GM23338 (cell line): ENCODE data around the gene PLPP6.

Experiments
- CREB1 ChIP-seq: fragments of 250-450 bp; sonication (Bioruptor Pico); IDR thresholded peaks from 2 replicates; pipeline ENCODE4 v1.5.0; 2020; ENCODE audit warnings: low read depth, mild to moderate bottlenecking, moderate library complexity
- ETS1 ChIP-seq: IDR thresholded peaks from 2 replicates; pipeline ENCODE4 v1.6.1; 2016; ENCODE audit warnings: antibody characterized with exemption
- EZH2 ChIP-seq: fragments of 200-600 bp; sonication (generic); IDR thresholded peaks from one replicate; pipeline ENCODE4 v1.8.0; 2017; ENCODE audit warnings: antibody characterized with exemption, mild to moderate bottlenecking, low read depth; ENCODE audit not compliant: unreplicated experiment
- EZH2phosphoT487 ChIP-seq: fragments of 200-600 bp; sonication (generic); IDR thresholded peaks from one replicate; pipeline ENCODE4 v1.8.1; 2018; ENCODE audit warnings: antibody characterized with exemption; ENCODE audit not compliant: unreplicated experiment
- JUNB ChIP-seq: IDR thresholded peaks from one replicate; pipeline ENCODE4 v1.6.1; 2016; ENCODE audit warnings: antibody characterized with exemption; ENCODE audit not compliant: unreplicated experiment
- NANOG ChIP-seq: IDR thresholded peaks from 2 replicates; pipeline ENCODE4 v1.6.1; 2016; ENCODE audit warnings: antibody characterized with exemption, borderline replicate concordance
- POLR2AphosphoS5 ChIP-seq: IDR thresholded peaks from 2 replicates; pipeline ENCODE4 v1.6.1; 2016; ENCODE audit warnings: antibody characterized with exemption, low read depth
- REST ChIP-seq: IDR thresholded peaks from one replicate; pipeline ENCODE4 v1.6.1; 2018; ENCODE audit warnings: antibody characterized with exemption; ENCODE audit not compliant: unreplicated experiment
- STAT1 ChIP-seq: IDR thresholded peaks from one replicate; pipeline ENCODE4 v1.6.1; 2016; ENCODE audit warnings: antibody characterized with exemption; ENCODE audit not compliant: unreplicated experiment
- ZNF114 ChIP-seq: fragments of 250-450 bp; sonication (Bioruptor Pico); IDR thresholded peaks from 2 replicates; pipeline ENCODE4 v1.5.0; 2020; ENCODE audit warnings: mild to moderate bottlenecking, moderate library complexity
- ZNF331 ChIP-seq: fragments of 250-450 bp; sonication (Bioruptor Pico); IDR thresholded peaks from 2 replicates; pipeline ENCODE4 v1.5.0; 2020; ENCODE audit warnings: low read depth, mild to moderate bottlenecking, moderate library complexity
- TF ChIP-seq, protein P1 (sequence below), 2 experiments: fragments of 200-600 bp in 1 of 2; sonication (generic) in 1 of 2; conservative IDR thresholded peaks; 2 replicates each; pipeline versions ENCODE4 v1.5.1 to v1.6.1; 2016 to 2017; ENCODE audit warnings: antibody characterized with exemption in 2 of 2, low read depth in 2 of 2, mild to moderate bottlenecking in 2 of 2, moderate library complexity in 1 of 2
- TF ChIP-seq, protein P2 (sequence below): fragments of 250-450 bp; sonication (Bioruptor Pico); IDR thresholded peaks from 2 replicates; pipeline ENCODE4 v1.5.0; 2020; ENCODE audit warnings: mild to moderate bottlenecking, moderate library complexity

DNA sequence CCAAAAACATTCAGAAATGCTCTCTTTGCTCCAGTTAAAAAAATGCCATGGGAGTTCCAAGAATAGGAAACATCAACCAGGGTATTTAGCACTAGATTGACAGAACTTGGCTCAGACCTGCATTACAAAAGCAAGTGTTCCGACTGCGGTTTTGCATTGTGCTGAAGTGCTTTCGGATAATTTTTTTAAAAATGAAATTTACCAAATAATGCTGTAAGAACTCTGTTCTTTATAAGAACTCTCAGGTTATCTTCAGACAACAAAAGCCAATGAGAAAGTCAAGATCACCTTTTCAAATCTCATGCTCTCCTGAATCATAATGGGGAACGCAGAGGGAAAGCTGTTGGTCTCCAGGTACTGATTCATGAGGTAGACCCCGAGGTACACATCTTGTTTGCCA lies 483 bp upstream of the PLPP6 start:
- TF ChIP-seq, protein P1, sequence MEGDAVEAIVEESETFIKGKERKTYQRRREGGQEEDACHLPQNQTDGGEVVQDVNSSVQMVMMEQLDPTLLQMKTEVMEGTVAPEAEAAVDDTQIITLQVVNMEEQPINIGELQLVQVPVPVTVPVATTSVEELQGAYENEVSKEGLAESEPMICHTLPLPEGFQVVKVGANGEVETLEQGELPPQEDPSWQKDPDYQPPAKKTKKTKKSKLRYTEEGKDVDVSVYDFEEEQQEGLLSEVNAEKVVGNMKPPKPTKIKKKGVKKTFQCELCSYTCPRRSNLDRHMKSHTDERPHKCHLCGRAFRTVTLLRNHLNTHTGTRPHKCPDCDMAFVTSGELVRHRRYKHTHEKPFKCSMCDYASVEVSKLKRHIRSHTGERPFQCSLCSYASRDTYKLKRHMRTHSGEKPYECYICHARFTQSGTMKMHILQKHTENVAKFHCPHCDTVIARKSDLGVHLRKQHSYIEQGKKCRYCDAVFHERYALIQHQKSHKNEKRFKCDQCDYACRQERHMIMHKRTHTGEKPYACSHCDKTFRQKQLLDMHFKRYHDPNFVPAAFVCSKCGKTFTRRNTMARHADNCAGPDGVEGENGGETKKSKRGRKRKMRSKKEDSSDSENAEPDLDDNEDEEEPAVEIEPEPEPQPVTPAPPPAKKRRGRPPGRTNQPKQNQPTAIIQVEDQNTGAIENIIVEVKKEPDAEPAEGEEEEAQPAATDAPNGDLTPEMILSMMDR (conservative IDR thresholded peaks at IDR 0.05; ENCODE audit: low read depth in 2 of 2) = no peak
- TF ChIP-seq POLR2AphosphoS5 (no peak), EZH2 (no peak), EZH2phosphoT487 (no peak), STAT1 (no peak), REST (no peak), CREB1 (CRISPR knock-in tag) (no peak), JUNB (no peak), ETS1 (no peak), ZNF331 (CRISPR knock-in tag) (no peak), NANOG (no peak), ZNF114 (CRISPR knock-in tag) (no peak)
- TF ChIP-seq, protein P2, sequence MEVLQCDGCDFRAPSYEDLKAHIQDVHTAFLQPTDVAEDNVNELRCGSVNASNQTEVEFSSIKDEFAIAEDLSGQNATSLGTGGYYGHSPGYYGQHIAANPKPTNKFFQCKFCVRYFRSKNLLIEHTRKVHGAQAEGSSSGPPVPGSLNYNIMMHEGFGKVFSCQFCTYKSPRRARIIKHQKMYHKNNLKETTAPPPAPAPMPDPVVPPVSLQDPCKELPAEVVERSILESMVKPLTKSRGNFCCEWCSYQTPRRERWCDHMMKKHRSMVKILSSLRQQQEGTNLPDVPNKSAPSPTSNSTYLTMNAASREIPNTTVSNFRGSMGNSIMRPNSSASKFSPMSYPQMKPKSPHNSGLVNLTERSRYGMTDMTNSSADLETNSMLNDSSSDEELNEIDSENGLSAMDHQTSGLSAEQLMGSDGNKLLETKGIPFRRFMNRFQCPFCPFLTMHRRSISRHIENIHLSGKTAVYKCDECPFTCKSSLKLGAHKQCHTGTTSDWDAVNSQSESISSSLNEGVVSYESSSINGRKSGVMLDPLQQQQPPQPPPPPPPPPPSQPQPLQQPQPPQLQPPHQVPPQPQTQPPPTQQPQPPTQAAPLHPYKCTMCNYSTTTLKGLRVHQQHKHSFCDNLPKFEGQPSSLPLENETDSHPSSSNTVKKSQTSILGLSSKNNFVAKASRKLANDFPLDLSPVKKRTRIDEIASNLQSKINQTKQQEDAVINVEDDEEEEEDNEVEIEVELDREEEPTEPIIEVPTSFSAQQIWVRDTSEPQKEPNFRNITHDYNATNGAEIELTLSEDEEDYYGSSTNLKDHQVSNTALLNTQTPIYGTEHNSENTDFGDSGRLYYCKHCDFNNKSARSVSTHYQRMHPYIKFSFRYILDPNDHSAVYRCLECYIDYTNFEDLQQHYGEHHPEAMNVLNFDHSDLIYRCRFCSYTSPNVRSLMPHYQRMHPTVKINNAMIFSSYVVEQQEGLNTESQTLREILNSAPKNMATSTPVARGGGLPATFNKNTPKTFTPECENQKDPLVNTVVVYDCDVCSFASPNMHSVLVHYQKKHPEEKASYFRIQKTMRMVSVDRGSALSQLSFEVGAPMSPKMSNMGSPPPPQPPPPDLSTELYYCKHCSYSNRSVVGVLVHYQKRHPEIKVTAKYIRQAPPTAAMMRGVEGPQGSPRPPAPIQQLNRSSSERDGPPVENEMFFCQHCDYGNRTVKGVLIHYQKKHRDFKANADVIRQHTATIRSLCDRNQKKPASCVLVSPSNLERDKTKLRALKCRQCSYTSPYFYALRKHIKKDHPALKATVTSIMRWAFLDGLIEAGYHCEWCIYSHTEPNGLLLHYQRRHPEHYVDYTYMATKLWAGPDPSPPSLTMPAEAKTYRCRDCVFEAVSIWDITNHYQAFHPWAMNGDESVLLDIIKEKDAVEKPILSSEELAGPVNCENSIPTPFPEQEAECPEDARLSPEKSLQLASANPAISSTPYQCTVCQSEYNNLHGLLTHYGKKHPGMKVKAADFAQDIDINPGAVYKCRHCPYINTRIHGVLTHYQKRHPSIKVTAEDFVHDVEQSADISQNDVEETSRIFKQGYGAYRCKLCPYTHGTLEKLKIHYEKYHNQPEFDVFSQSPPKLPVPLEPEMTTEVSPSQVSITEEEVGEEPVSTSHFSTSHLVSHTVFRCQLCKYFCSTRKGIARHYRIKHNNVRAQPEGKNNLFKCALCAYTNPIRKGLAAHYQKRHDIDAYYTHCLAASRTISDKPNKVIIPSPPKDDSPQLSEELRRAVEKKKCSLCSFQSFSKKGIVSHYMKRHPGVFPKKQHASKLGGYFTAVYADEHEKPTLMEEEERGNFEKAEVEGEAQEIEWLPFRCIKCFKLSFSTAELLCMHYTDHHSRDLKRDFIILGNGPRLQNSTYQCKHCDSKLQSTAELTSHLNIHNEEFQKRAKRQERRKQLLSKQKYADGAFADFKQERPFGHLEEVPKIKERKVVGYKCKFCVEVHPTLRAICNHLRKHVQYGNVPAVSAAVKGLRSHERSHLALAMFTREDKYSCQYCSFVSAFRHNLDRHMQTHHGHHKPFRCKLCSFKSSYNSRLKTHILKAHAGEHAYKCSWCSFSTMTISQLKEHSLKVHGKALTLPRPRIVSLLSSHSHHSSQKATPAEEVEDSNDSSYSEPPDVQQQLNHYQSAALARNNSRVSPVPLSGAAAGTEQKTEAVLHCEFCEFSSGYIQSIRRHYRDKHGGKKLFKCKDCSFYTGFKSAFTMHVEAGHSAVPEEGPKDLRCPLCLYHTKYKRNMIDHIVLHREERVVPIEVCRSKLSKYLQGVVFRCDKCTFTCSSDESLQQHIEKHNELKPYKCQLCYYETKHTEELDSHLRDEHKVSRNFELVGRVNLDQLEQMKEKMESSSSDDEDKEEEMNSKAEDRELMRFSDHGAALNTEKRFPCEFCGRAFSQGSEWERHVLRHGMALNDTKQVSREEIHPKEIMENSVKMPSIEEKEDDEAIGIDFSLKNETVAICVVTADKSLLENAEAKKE = no peak
